DOHH2 (cell line): ENCODE results near the gene TRPC1.

Experiments used
- H3F3A ChIP-seq: fragments of 200-600 bp; sonication (generic), shearing (Covaris generic); 2 replicates; pipeline ENCODE4 v1.6.0; 2016; ENCODE audit warnings: antibody characterized with exemption, mild to moderate bottlenecking; ENCODE audit not compliant: control insufficient read depth, insufficient read depth
- H3K27ac ChIP-seq: fragments of 200-600 bp; sonication (generic); 2 replicates; pipeline ENCODE4 v1.5.1; 2014; ENCODE audit warnings: low read depth, mild to moderate bottlenecking, low read length, moderate library complexity
- H3K27me3 ChIP-seq: fragments of 200-600 bp; sonication (generic); 2 replicates; pipeline ENCODE4 v1.6.1; 2014; ENCODE audit warnings: mild to moderate bottlenecking, low read length, mixed read lengths; ENCODE audit not compliant: control insufficient read depth
- H3K36me3 ChIP-seq: fragments of 200-600 bp; sonication (generic); 2 replicates; pipeline ENCODE4 v1.6.1; 2014; ENCODE audit warnings: mild to moderate bottlenecking, low read length, moderate library complexity, mixed read lengths; ENCODE audit not compliant: control insufficient read depth
- H3K4me1 ChIP-seq: fragments of 200-600 bp; sonication (generic); 2 replicates; pipeline ENCODE4 v1.6.1; 2014; ENCODE audit warnings: mild to moderate bottlenecking, low read length, mixed read lengths; ENCODE audit not compliant: control insufficient read depth
- H3K4me2 ChIP-seq: fragments of 200-600 bp; sonication (generic); 2 replicates; pipeline ENCODE4 v1.6.0; 2014; ENCODE audit warnings: mild to moderate bottlenecking, low read length, moderate library complexity
- H3K4me3 ChIP-seq: fragments of 200-600 bp; sonication (generic); 2 replicates; pipeline ENCODE4 v1.5.1; 2014; ENCODE audit warnings: mild to moderate bottlenecking, low read length, mixed read lengths
- H3K79me2 ChIP-seq: fragments of 200-600 bp; sonication (generic); 2 replicates; pipeline ENCODE4 v1.6.1; 2014; ENCODE audit warnings: mild to moderate bottlenecking, low read length, mixed read lengths; ENCODE audit not compliant: control insufficient read depth
- H3K9me2 ChIP-seq: fragments of 200-600 bp; sonication (generic); replicated peaks from 2 replicates; pipeline ENCODE4 v1.6.1; 2014; ENCODE audit warnings: mild to moderate bottlenecking, low read length, mixed read lengths; ENCODE audit not compliant: control insufficient read depth
- H3K9me3 ChIP-seq: fragments of 200-600 bp; sonication (generic); 2 replicates; pipeline ENCODE4 v1.6.1; 2014; ENCODE audit warnings: antibody characterized with exemption, low read length, mixed read lengths; ENCODE audit not compliant: control insufficient read depth, insufficient read depth
- H4K20me1 ChIP-seq: fragments of 200-600 bp; sonication (generic); 2 replicates; pipeline ENCODE4 v1.6.0; 2014; ENCODE audit warnings: low read depth, mild to moderate bottlenecking, antibody characterized with exemption, low read length, moderate library complexity; ENCODE audit not compliant: control insufficient read depth, insufficient read depth
- EZH2phosphoT487 ChIP-seq: fragments of 200-600 bp; sonication (generic); IDR thresholded peaks from 2 replicates; pipeline ENCODE4 v1.6.1; 2017; ENCODE audit warnings: borderline replicate concordance, mild to moderate bottlenecking, antibody characterized with exemption, low read length, moderate library complexity, mixed read lengths
- TF ChIP-seq, protein P1 (sequence below): fragments of 200-600 bp; sonication (generic); IDR thresholded peaks from one replicate; pipeline ENCODE4 v1.5.1; 2014; ENCODE audit warnings: antibody characterized with exemption, mild to moderate bottlenecking, low read depth, low read length; ENCODE audit not compliant: poor library complexity, severe bottlenecking

TRPC1 gene

DNA sequence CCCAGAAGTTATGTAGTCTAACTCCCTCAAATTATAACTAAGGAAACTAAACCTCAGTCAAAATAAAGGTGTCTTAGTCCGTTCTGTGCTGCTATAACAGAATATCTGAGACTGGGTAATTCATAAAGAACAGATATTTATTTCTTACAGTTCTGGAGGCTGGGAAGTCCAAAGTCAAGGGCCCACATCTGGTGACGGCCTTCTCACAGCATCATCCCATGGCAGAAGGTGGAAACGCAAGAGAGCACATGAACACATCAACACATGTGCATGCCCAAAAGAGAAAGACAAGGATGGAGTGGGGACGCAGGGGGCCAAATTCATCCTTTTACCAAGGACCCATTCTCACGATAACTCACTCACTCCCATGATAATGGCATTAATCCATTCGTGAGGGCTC lies 92.0 kb downstream of the TRPC1 start:
- no peaks in the 10 kb centered on the region for H4K20me1 ChIP-seq
- H3K79me2 ChIP-seq, result no peaks in the 10 kb centered on the region
- no peak overlapping the region for H3K4me2 ChIP-seq
- H3F3A ChIP-seq, result no peaks in the 10 kb centered on the region
- H3K27ac ChIP-seq, result no peak overlapping the region
- TF ChIP-seq, protein P1, sequence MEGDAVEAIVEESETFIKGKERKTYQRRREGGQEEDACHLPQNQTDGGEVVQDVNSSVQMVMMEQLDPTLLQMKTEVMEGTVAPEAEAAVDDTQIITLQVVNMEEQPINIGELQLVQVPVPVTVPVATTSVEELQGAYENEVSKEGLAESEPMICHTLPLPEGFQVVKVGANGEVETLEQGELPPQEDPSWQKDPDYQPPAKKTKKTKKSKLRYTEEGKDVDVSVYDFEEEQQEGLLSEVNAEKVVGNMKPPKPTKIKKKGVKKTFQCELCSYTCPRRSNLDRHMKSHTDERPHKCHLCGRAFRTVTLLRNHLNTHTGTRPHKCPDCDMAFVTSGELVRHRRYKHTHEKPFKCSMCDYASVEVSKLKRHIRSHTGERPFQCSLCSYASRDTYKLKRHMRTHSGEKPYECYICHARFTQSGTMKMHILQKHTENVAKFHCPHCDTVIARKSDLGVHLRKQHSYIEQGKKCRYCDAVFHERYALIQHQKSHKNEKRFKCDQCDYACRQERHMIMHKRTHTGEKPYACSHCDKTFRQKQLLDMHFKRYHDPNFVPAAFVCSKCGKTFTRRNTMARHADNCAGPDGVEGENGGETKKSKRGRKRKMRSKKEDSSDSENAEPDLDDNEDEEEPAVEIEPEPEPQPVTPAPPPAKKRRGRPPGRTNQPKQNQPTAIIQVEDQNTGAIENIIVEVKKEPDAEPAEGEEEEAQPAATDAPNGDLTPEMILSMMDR, result no peak
- TF ChIP-seq EZH2phosphoT487, result no peak
- no peaks in the 10 kb centered on the region for H3K9me3 ChIP-seq
- no peaks in the 10 kb centered on the region for H3K9me2 ChIP-seq
- no peak overlapping the region for H3K4me3 ChIP-seq
- no peaks in the 10 kb centered on the region for H3K36me3 ChIP-seq
- H3K4me1 ChIP-seq, result no peaks in the 10 kb centered on the region
- H3K27me3 ChIP-seq, result peaks cover 14% of the 10 kb centered on the region

DNA sequence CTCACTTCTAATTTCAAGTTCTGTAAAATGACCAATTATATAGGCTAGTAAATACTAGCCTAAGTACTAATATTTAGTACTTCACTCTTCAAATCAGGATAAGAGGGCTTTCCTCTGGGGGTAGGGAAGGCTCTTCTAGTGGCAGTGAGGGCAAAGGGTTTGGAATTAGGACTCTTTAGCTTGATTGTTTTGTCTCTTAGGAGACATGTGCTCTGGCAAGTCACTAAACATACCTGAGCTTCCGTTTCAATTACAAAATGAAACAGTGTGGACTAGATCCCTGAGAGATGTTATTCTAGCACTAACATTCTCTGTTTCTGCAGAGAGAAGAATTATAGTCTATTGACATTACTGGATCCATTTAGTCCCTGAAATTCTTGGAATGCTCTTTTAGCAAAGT lies 93.5 kb downstream of the TRPC1 start:
- H3K4me1 ChIP-seq, result no peaks in the 10 kb centered on the region
- peaks cover 14% of the 10 kb centered on the region for H3K27me3 ChIP-seq
- no peak overlapping the region for H3K27ac ChIP-seq
- H3K79me2 ChIP-seq, result no peaks in the 10 kb centered on the region
- no peaks in the 10 kb centered on the region for H3F3A ChIP-seq
- H4K20me1 ChIP-seq, result no peaks in the 10 kb centered on the region
- H3K4me3 ChIP-seq, result no peak overlapping the region
- no peaks in the 10 kb centered on the region for H3K9me2 ChIP-seq
- no peak for TF ChIP-seq EZH2phosphoT487
- TF ChIP-seq, protein P1, result no peak
- H3K4me2 ChIP-seq, result no peak overlapping the region
- H3K36me3 ChIP-seq, result no peaks in the 10 kb centered on the region
- H3K9me3 ChIP-seq, result no peaks in the 10 kb centered on the region

DNA sequence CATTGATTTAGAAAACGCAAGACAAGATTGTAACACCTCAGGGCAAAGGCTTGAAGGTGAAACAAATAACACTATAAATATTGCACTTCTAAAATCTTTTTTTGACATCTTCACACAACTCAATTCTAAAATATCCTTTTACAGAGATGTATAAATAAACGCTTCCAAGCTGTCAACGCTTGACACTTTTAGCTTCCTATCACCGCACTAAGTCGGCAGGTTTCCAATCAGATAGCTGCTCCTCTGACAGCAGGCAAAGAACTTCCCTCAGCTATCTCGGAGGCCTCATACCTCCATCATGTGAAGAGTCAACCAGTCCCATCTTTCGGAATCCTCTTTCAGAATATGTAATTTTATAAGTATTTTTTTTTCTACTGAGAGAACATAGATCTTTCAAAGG lies 94.1 kb downstream of the TRPC1 start:
- Histone ChIP-seq H3K9me3 (no peaks in the 10 kb centered on the region), H3K27me3 (peaks cover 16% of the 10 kb centered on the region), H3K79me2 (no peaks in the 10 kb centered on the region), H3K36me3 (no peaks in the 10 kb centered on the region), H3K27ac (no peak overlapping the region), H3K4me1 (no peaks in the 10 kb centered on the region), H4K20me1 (no peaks in the 10 kb centered on the region), H3F3A (no peaks in the 10 kb centered on the region), H3K9me2 (no peaks in the 10 kb centered on the region), H3K4me3 (no peak overlapping the region), H3K4me2 (no peak overlapping the region)
- TF ChIP-seq, protein P1, result no peak
- TF ChIP-seq EZH2phosphoT487, result no peak

DNA sequence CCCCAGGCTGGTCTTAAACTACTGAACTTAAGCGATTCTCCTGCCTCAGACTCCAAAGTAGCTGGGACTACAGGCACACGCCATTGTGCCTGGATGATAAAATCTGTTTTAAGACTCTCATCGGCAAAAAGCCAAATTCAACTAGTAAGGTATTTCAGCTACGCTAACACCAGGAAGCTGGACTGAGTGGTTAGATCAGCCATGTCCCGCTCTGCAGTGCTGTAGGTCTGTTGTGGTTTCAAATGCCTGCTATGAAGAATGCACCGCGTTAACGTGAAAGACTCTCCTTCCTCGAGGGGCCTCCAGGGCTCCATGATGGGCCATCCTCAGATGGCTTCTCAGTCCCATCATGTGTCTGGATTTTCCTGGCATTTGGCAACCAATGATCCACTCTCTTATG lies 94.8 kb downstream of the TRPC1 start:
- Histone ChIP-seq H3K27me3 (peaks cover 17% of the 10 kb centered on the region), H3K36me3 (no peaks in the 10 kb centered on the region), H3F3A (no peaks in the 10 kb centered on the region), H3K27ac (no peak overlapping the region), H3K9me3 (no peaks in the 10 kb centered on the region), H3K9me2 (no peaks in the 10 kb centered on the region), H3K4me3 (no peak overlapping the region), H3K4me2 (no peak overlapping the region), H3K4me1 (no peaks in the 10 kb centered on the region), H3K79me2 (no peaks in the 10 kb centered on the region), H4K20me1 (no peaks in the 10 kb centered on the region)
- TF ChIP-seq, protein P1, result no peak
- TF ChIP-seq EZH2phosphoT487, result no peak
